Stimulated activated CD8-positive, alpha-beta memory T cell treated with anti-CD3 and anti-CD28 coated beads, Interleukin-15, amount 100 ng/mL, for 24 hours (primary cell): ENCODE measurements around the gene DRAM2.
"Not testable (repeated sequence)": the region's sequence is repeated elsewhere in the genome, so short reads cannot be mapped to it uniquely, and the experiment has no call there.

Experiments
- DNase-seq: peaks from one replicate; pipeline ENCODE4 v3.0.0-alpha.2; 2020; ENCODE audit warnings: low read depth

DRAM2 gene

GRCh38 chr1:111079329-111079728 lies 60.6 kb downstream of the DRAM2 start:
- DNase-seq: not testable (repeated sequence)

DNA sequence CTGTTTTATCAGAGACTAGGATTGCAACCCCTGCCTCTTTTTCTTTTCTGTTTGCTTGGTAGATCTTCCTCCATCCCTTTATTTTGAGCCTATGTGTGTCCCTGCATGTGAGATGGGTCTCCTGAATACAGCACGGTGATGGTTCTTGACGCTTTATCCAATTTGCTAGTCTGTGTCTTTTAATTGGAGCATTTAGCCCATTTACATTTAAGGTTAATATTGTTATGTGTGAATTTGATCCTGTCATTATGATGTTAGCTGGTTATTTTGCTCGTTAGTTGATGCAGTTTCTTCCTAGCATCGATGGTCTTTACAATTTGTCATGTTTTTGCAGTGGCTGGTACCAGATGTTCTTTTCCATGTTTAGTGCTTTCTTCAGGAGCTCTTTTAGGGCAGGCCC lies 62.6 kb downstream of the DRAM2 start:
- not testable (repeated sequence) for DNase-seq
